Stimulated activated naive CD8-positive, alpha-beta T cell treated with anti-CD3 and anti-CD28 coated beads, Interleukin-15, Interleukin-2, amounts not matched to agents 100 ng/mL and 50 ng/mL, for 24 hours (primary cell): Measurements from ENCODE around the gene CLDN5.
A peak's percentile ranks its signal among the peaks of the same experiment; 100 is the strongest.

ENCODE experiments used
- H3K27ac Mint-ChIP-seq: one replicate; pipeline ENCODE4 v1.8.0; 2021; ENCODE audit warnings: mild to moderate bottlenecking, mixed read lengths
- H3K27me3 Mint-ChIP-seq: one replicate; pipeline ENCODE4 v1.8.0; 2021; ENCODE audit warnings: mixed read lengths
- H3K36me3 Mint-ChIP-seq: one replicate; pipeline ENCODE4 v1.8.0; 2021; ENCODE audit warnings: low read depth, mixed read lengths
- H3K4me1 Mint-ChIP-seq: one replicate; pipeline ENCODE4 v1.8.0; 2021; ENCODE audit warnings: low read depth, mixed read lengths
- H3K4me3 Mint-ChIP-seq: one replicate; pipeline ENCODE4 v1.8.0; 2021; ENCODE audit warnings: mild to moderate bottlenecking, mixed read lengths
- H3K9me3 Mint-ChIP-seq: one replicate; pipeline ENCODE4 v1.8.0; 2021; ENCODE audit warnings: mixed read lengths

Gene CLDN5

DNA sequence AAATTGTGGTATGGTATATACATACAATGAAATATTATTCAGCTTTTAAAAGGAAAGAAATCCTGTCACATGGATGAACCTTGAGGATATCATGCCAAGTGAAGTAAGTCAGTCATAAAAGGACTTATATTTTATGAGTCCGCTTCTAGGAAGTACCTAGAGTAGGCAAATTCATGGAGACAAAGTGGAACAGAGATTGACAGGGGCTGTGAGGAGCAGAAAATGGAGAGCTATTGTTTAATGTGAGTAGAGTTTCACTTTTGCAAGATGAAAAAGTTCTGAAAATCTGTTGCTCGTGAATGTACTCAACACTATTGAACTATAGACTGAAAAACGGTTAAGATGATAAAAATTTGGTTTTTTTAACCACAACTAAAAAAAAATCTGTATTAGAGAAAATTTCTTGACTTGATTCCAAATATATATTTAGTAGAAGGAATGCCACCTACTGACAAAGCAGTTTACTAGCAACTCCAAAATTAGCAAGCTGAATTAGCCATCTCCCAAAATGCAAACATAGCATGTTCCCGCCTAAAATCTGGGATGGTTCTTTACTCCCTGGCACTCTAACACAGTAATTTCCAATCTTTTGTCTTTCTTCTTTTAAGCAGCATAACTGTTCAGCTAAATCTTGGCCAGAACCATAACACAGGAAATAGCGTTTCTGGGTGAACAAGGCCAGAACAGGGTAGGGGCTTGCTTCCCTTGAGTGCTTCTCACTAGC is 46.7 kb downstream of the CLDN5 start:
- H3K4me1 Mint-ChIP-seq: peaks cover 37% of the 10 kb centered on the region
- peaks cover 36% of the 10 kb centered on the region for H3K36me3 Mint-ChIP-seq
- no peaks in the 10 kb centered on the region for H3K27me3 Mint-ChIP-seq
- peak overlapping the region; percentile 94 for H3K4me3 Mint-ChIP-seq
- H3K27ac Mint-ChIP-seq: peak overlapping the region; percentile 77
- no peaks in the 10 kb centered on the region for H3K9me3 Mint-ChIP-seq

DNA sequence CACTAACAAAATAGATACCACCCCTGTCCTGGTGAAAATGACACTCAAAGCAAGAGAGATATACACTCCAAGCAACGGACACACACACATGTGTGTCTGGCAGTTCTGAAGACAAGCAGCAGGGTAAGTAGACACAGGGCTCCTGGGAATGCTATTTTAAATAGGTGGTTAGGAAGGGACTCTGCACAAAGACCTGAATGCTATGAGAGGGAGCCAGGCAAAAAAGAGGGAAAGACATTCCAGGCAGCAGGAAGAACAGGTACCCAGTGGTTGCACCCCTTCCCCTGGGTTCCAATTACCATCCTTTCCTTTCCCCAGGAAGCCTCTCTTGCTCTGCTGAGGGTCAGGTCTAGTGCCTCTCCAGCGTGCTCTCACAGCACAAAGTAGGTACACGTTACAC is 48.2 kb downstream of the CLDN5 start:
- H3K9me3 Mint-ChIP-seq: no peaks in the 10 kb centered on the region
- peaks cover 48% of the 10 kb centered on the region for H3K36me3 Mint-ChIP-seq
- no peak overlapping the region for H3K27ac Mint-ChIP-seq
- peaks cover 37% of the 10 kb centered on the region for H3K4me1 Mint-ChIP-seq
- no peak overlapping the region for H3K4me3 Mint-ChIP-seq
- no peaks in the 10 kb centered on the region for H3K27me3 Mint-ChIP-seq

DNA sequence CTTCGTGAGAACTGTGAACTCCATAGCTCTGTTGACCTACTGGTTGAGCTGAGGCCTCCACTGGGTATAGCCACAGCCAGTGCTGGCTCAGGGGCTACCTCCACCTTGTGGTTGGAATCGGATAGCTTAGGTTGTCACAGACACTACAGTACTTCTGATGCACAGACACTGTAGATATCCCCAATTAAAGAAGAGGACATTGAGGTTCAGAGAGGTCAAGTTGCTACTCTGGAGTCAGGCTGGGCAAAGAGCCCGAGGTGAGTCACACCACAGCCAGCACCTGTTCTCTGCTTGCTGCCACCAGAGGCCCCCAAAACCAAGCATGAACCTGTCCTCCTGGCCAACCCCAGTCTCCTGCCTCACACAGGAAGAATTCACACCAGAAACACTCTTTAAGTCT is 50.6 kb downstream of the CLDN5 start:
- Mint-ChIP-seq H3K9me3 (no peaks in the 10 kb centered on the region), H3K36me3 (peaks cover 44% of the 10 kb centered on the region), H3K4me1 (peaks cover 21% of the 10 kb centered on the region), H3K27ac (no peak overlapping the region), H3K27me3 (no peaks in the 10 kb centered on the region), H3K4me3 (no peak overlapping the region)
